ENCODE data around the gene MSL1.

MSL1 gene

GRCh38 chr17:40103688-40104087, 18.1 kb upstream of the MSL1 start:
- H3K27me3 Mint-ChIP-seq = no peaks in the 10 kb centered on the region
- ATAC-seq (replicated peaks; ENCODE audit: extremely low read depth, poor library complexity, severe bottlenecking) (no peak), DNase-seq (ENCODE audit: low spot score in 2 of 2) (no peak)
- peaks cover 89% of the 10 kb centered on the region for H3K4me1 Mint-ChIP-seq
- H3K27ac Mint-ChIP-seq (ENCODE audit: low read depth) = peak overlapping the region; percentile 41
- H3K9me3 Mint-ChIP-seq = no peaks in the 10 kb centered on the region
- peaks cover 22% of the 10 kb centered on the region for H3K36me3 Mint-ChIP-seq (ENCODE audit: insufficient read depth)
- peak overlapping the region; percentile 13 for H3K4me3 Mint-ChIP-seq

- Mint-ChIP-seq H3K27ac (ENCODE audit: low read depth) (no peak overlapping the region), H3K4me1 (peaks cover 82% of the 10 kb centered on the region), H3K36me3 (ENCODE audit: insufficient read depth) (peaks cover 14% of the 10 kb centered on the region), H3K27me3 (no peaks in the 10 kb centered on the region), H3K4me3 (no peak overlapping the region), H3K9me3 (no peaks in the 10 kb centered on the region)
- no peak for DNase-seq (ENCODE audit: low spot score in 2 of 2)
- no peak for ATAC-seq (replicated peaks; ENCODE audit: extremely low read depth, poor library complexity, severe bottlenecking)
Measured at GRCh38 chr17:40104594-40105486, 16.9 kb upstream of the MSL1 start.

GRCh38 chr17:40105861-40106759, 15.7 kb upstream of the MSL1 start:
- Mint-ChIP-seq H3K27me3 (no peaks in the 10 kb centered on the region), H3K4me3 (peak overlapping the region; percentile 5), H3K9me3 (no peaks in the 10 kb centered on the region), H3K36me3 (ENCODE audit: insufficient read depth) (peaks cover 8% of the 10 kb centered on the region), H3K27ac (ENCODE audit: low read depth) (peak overlapping the region; percentile 97), H3K4me1 (peaks cover 82% of the 10 kb centered on the region)
- ATAC-seq (replicated peaks; ENCODE audit: extremely low read depth, poor library complexity, severe bottlenecking) (no peak), DNase-seq (ENCODE audit: low spot score in 2 of 2) (no peak)

GRCh38 chr17:40106760-40107521, 14.8 kb upstream of the MSL1 start:
- H3K27me3 Mint-ChIP-seq = no peaks in the 10 kb centered on the region
- peaks cover 8% of the 10 kb centered on the region for H3K36me3 Mint-ChIP-seq (ENCODE audit: insufficient read depth)
- H3K9me3 Mint-ChIP-seq = no peaks in the 10 kb centered on the region
- ATAC-seq (replicated peaks; ENCODE audit: extremely low read depth, poor library complexity, severe bottlenecking) (no peak), DNase-seq (ENCODE audit: low spot score in 2 of 2) (no peak)
- peaks cover 86% of the 10 kb centered on the region for H3K4me1 Mint-ChIP-seq
- H3K4me3 Mint-ChIP-seq = peak overlapping the region; percentile 62
- H3K27ac Mint-ChIP-seq (ENCODE audit: low read depth) = peak overlapping the region; percentile 97

- H3K9me3 Mint-ChIP-seq = no peaks in the 10 kb centered on the region
- H3K27ac Mint-ChIP-seq (ENCODE audit: low read depth) = peak overlapping the region; percentile 97
- H3K36me3 Mint-ChIP-seq (ENCODE audit: insufficient read depth) = peaks cover 8% of the 10 kb centered on the region
- peak; percentile 2 for ATAC-seq (replicated peaks; ENCODE audit: extremely low read depth, poor library complexity, severe bottlenecking)
- H3K4me1 Mint-ChIP-seq = peaks cover 92% of the 10 kb centered on the region
- peak overlapping the region; percentile 62 for H3K4me3 Mint-ChIP-seq
- no peak for DNase-seq (ENCODE audit: low spot score in 2 of 2)
- H3K27me3 Mint-ChIP-seq = no peaks in the 10 kb centered on the region
Measured at GRCh38 chr17:40107522-40108174, 14.1 kb upstream of the MSL1 start.

- no peaks in the 10 kb centered on the region for H3K9me3 Mint-ChIP-seq
- peak overlapping the region; percentile 26 for H3K4me3 Mint-ChIP-seq
- DNase-seq (ENCODE audit: low spot score in 2 of 2) (no peak), ATAC-seq (replicated peaks; ENCODE audit: extremely low read depth, poor library complexity, severe bottlenecking) (no peak)
- H3K27me3 Mint-ChIP-seq = no peaks in the 10 kb centered on the region
- H3K4me1 Mint-ChIP-seq = peaks cover 85% of the 10 kb centered on the region
- peaks cover 9% of the 10 kb centered on the region for H3K36me3 Mint-ChIP-seq (ENCODE audit: insufficient read depth)
- H3K27ac Mint-ChIP-seq (ENCODE audit: low read depth) = peak overlapping the region; percentile 97
Measured at GRCh38 chr17:40108970-40109824, 12.6 kb upstream of the MSL1 start.

- H3K4me3 Mint-ChIP-seq = peak overlapping the region; percentile 58
Measured at GRCh38 chr17:40110026-40110845, 11.5 kb upstream of the MSL1 start.

GRCh38 chr17:40111221-40112128, 10.3 kb upstream of the MSL1 start:
- no peaks in the 10 kb centered on the region for H3K9me3 Mint-ChIP-seq
- no peak for ATAC-seq (replicated peaks; ENCODE audit: extremely low read depth, poor library complexity, severe bottlenecking)
- H3K4me3 Mint-ChIP-seq = peak overlapping the region; percentile 58
- peaks cover 62% of the 10 kb centered on the region for H3K4me1 Mint-ChIP-seq
- peak overlapping the region; percentile 79 for H3K27ac Mint-ChIP-seq (ENCODE audit: low read depth)
- H3K36me3 Mint-ChIP-seq (ENCODE audit: insufficient read depth) = peaks cover 9% of the 10 kb centered on the region
- H3K27me3 Mint-ChIP-seq = no peaks in the 10 kb centered on the region
- DNase-seq (ENCODE audit: low spot score in 2 of 2) = peak; percentile 44 to 52

More at GRCh38 chr17:40110026-40110845, 11.5 kb upstream of the MSL1 start:
- H3K4me1 Mint-ChIP-seq = peaks cover 75% of the 10 kb centered on the region
- DNase-seq (ENCODE audit: low spot score in 2 of 2) (no peak), ATAC-seq (replicated peaks; ENCODE audit: extremely low read depth, poor library complexity, severe bottlenecking) (no peak)
- no peaks in the 10 kb centered on the region for H3K27me3 Mint-ChIP-seq
- H3K27ac Mint-ChIP-seq (ENCODE audit: low read depth) = peak overlapping the region; percentile 32
- H3K36me3 Mint-ChIP-seq (ENCODE audit: insufficient read depth) = peaks cover 9% of the 10 kb centered on the region
- H3K9me3 Mint-ChIP-seq = no peaks in the 10 kb centered on the region

GRCh38 chr17:40112191-40112711, 9.5 kb upstream of the MSL1 start:
- H3K4me1 Mint-ChIP-seq = peaks cover 55% of the 10 kb centered on the region
- peaks cover 9% of the 10 kb centered on the region for H3K36me3 Mint-ChIP-seq (ENCODE audit: insufficient read depth)
- no peak for ATAC-seq (replicated peaks; ENCODE audit: extremely low read depth, poor library complexity, severe bottlenecking)
- peak overlapping the region; percentile 58 for H3K4me3 Mint-ChIP-seq
- peak overlapping the region; percentile 45 for H3K27ac Mint-ChIP-seq (ENCODE audit: low read depth)
- no peak for DNase-seq (ENCODE audit: low spot score in 2 of 2)
- no peaks in the 10 kb centered on the region for H3K27me3 Mint-ChIP-seq
- H3K9me3 Mint-ChIP-seq = no peaks in the 10 kb centered on the region

GRCh38 chr17:40112718-40113109, 9.1 kb upstream of the MSL1 start:
- ATAC-seq (replicated peaks; ENCODE audit: extremely low read depth, poor library complexity, severe bottlenecking) = no peak
- Mint-ChIP-seq H3K36me3 (ENCODE audit: insufficient read depth) (peaks cover 9% of the 10 kb centered on the region), H3K4me1 (peaks cover 50% of the 10 kb centered on the region), H3K27me3 (no peaks in the 10 kb centered on the region), H3K27ac (ENCODE audit: low read depth) (peak overlapping the region; percentile 45), H3K4me3 (peak overlapping the region; percentile 67), H3K9me3 (no peaks in the 10 kb centered on the region)
- no peak for DNase-seq (ENCODE audit: low spot score in 2 of 2)

Measured in central memory CD8-positive, alpha-beta T cell (primary cell).